Measurements from ENCODE around the gene SKAP1. TPM values are rescaled to one million over a fixed set of nuclear protein-coding genes. Genes with fewer than 3 reads are reported as not detected.
"Not testable (repeated sequence)": the region's sequence is repeated elsewhere in the genome, so short reads cannot be mapped to it uniquely, and the experiment has no call there.

The SKAP1 gene
- total RNA-seq, 6 experiments from 2014 or later, result 4.5 to 51.0 (median 17.5) TPM

DNA sequence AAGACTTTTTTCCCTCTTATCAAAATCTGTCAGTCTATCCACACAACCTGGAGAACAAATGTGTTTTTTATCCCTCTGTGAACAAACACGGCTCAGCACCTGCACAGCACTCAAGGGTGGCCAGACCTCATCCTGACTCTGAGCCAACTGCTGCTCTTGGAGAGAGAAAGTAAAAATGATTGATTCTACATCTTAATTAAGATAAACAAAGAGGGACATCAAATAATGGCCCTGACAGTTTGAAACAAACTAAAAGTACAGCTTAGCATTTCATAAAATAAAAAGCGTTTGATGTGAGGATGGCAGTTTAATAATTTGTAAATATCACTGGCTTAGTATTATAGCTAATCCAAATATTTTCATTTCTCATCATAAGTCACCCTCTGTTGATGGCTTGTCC, 216.2 kb downstream of the SKAP1 start:
- TF ChIP-seq, protein P1, sequence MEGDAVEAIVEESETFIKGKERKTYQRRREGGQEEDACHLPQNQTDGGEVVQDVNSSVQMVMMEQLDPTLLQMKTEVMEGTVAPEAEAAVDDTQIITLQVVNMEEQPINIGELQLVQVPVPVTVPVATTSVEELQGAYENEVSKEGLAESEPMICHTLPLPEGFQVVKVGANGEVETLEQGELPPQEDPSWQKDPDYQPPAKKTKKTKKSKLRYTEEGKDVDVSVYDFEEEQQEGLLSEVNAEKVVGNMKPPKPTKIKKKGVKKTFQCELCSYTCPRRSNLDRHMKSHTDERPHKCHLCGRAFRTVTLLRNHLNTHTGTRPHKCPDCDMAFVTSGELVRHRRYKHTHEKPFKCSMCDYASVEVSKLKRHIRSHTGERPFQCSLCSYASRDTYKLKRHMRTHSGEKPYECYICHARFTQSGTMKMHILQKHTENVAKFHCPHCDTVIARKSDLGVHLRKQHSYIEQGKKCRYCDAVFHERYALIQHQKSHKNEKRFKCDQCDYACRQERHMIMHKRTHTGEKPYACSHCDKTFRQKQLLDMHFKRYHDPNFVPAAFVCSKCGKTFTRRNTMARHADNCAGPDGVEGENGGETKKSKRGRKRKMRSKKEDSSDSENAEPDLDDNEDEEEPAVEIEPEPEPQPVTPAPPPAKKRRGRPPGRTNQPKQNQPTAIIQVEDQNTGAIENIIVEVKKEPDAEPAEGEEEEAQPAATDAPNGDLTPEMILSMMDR (IDR thresholded peaks at IDR 0.05), result no peak
- TF ChIP-seq POLR2A (IDR thresholded peaks at IDR 0.05), result no peak
- Histone ChIP-seq H3K9me3 (no peaks in the 10 kb centered on the region), H3K27ac (no peak overlapping the region), H3K36me3 (no peaks in the 10 kb centered on the region), H3K27me3 (no peaks in the 10 kb centered on the region), H3K4me1 (no peaks in the 10 kb centered on the region), H3K4me3 (no peak overlapping the region)
- intact Hi-C loops (cut with DNase I), result no loop called here
- ATAC-seq, result no peak
- WGBS (ENCODE audit: insufficient coverage, low coverage, low lambda C conversion rate, missing lambda C conversion rate), result 63% methylated on average over 1 of the region's 2 CpGs
- no peak for DNase-seq

DNA sequence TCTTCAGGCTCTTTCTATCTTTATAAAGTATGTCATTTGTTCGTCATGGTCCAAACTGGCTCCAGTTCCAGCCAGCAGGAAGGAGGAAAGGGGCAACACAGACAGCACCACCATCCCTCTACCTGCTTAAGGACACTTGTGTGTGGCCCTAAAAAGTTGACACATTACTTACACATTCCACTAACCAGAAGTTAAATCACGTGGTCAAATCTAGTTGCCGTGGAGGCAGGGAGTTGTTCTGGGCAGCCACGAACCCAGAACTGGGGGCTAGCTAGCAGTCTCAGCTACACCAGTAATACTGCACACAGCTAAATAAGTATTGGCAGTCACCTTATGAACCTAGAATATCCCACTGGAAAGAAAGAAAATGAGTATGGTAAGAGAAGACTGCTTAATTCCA, 218.2 kb downstream of the SKAP1 start:
- no peak overlapping the region for H3K27ac ChIP-seq
- H3K4me3 ChIP-seq, result no peak overlapping the region
- no peaks in the 10 kb centered on the region for H3K36me3 ChIP-seq
- no peaks in the 10 kb centered on the region for H3K4me1 ChIP-seq
- H3K9me3 ChIP-seq, result no peaks in the 10 kb centered on the region
- no peak for TF ChIP-seq POLR2A (IDR thresholded peaks at IDR 0.05)
- ATAC-seq (no peak), DNase-seq (no peak)
- intact Hi-C loops (cut with DNase I), result no loop called here
- H3K27me3 ChIP-seq, result no peaks in the 10 kb centered on the region
- WGBS (ENCODE audit: insufficient coverage, low coverage, low lambda C conversion rate, missing lambda C conversion rate), result 80% methylated on average over 4 of the region's 4 CpGs

DNA sequence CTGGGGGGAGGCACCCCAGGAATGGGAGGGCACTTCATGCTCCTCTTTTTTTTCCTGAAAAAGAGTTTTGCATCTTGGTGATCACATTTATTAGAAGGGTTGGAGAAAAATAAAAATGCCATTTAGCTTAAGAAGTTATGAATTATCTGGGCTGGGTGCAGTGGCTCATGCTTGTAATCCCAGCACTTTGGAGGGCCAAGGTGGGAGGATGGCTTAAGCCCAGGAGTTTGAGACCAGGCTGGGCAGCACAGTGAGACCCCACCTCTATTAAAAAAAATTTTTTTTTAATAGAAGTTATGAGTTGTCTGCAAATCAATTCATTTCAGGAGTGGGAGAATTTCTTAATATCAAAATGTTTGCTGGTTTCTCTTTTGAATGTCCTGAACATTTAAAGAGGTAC, 219.0 kb downstream of the SKAP1 start:
- DNase-seq, result no peak
- intact Hi-C loops (cut with DNase I), result no loop called here

DNA sequence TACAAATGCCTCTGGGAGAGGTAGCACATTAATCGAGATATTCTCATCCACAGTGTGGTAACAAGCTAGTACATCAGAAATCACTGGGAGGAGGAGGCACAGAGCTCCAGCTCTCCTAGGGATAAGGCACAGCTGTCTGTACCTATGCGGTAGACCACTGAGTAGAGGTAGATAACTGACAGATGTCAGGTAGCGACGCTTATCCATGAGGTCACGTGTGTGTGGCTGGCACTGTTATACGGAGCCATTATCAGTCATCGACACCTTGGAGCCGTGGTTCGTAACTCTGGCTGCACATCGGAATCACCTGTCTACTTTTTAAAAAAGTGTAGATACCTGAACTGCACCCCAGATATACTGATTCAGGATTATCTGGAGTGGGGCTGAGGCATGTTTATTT, 220.0 kb downstream of the SKAP1 start:
- H3K9me3 ChIP-seq, result no peaks in the 10 kb centered on the region
- H3K27me3 ChIP-seq, result no peaks in the 10 kb centered on the region
- no peak overlapping the region for H3K27ac ChIP-seq
- 88% methylated on average over 8 of the region's 10 CpGs for WGBS (ENCODE audit: insufficient coverage, low coverage, low lambda C conversion rate, missing lambda C conversion rate)
- no peaks in the 10 kb centered on the region for H3K36me3 ChIP-seq
- DNase-seq (no peak), ATAC-seq (no peak)
- TF ChIP-seq, protein P1 (IDR thresholded peaks at IDR 0.05), result no peak
- no peak for TF ChIP-seq POLR2A (IDR thresholded peaks at IDR 0.05)
- H3K4me1 ChIP-seq, result no peaks in the 10 kb centered on the region
- no peak overlapping the region for H3K4me3 ChIP-seq
- intact Hi-C loops (cut with DNase I), result no loop called here

More for the DNA sequence above, 219.0 kb downstream of the SKAP1 start:
- Histone ChIP-seq H3K27ac (no peak overlapping the region), H3K36me3 (no peaks in the 10 kb centered on the region), H3K9me3 (no peaks in the 10 kb centered on the region), H3K4me1 (no peaks in the 10 kb centered on the region), H3K27me3 (no peaks in the 10 kb centered on the region), H3K4me3 (no peak overlapping the region)
- TF ChIP-seq, protein P1 (IDR thresholded peaks at IDR 0.05), result no peak
- no peak for TF ChIP-seq POLR2A (IDR thresholded peaks at IDR 0.05)
- ATAC-seq, result no peak

DNA sequence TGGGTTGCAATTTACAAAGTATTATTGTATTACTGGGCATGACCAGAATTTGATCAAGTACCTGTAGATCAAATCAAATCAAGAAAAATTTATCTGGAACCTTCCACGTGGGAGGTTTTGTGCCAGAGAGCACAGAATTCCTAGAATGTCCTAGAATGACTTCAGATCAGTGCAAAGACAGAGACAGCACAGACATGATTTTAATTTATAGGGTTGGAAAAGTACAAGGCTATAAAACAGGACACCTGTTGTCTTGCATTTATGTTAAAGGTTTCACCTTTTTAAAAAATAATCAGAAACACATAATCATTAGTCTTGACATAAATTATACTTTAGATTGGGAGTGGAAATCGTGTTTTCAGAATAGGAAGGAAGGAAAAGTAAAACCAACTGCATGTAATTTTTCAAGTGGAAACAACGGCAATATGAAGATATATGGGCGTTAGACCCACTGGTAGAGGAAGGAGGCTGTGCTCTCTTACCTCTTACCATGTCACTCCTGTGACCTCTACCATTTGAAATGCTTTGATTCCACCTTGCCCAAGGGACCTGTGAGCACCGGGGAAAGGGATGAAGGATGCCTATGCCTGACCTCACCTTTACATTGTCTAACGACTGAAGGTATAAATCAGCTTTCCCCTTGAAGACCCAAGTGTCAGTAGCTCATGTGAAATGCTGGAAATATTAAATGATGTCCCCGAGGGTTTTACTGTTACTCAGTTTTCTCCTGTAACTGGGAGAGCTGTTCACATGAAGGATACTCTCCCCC, 222.1 kb downstream of the SKAP1 start:
- Histone ChIP-seq H3K27me3 (no peaks in the 10 kb centered on the region), H3K36me3 (no peaks in the 10 kb centered on the region), H3K27ac (no peak overlapping the region), H3K9me3 (no peaks in the 10 kb centered on the region), H3K4me1 (no peaks in the 10 kb centered on the region), H3K4me3 (no peak overlapping the region)
- DNase-seq, result no peak
- no peak for TF ChIP-seq POLR2A (IDR thresholded peaks at IDR 0.05)
- TF ChIP-seq, protein P1 (IDR thresholded peaks at IDR 0.05), result no peak
- intact Hi-C loops (cut with DNase I), result no loop called here
- WGBS (ENCODE audit: insufficient coverage, low coverage, low lambda C conversion rate, missing lambda C conversion rate), result 58% methylated on average over 7 of the region's 7 CpGs
- ATAC-seq, result no peak

DNA sequence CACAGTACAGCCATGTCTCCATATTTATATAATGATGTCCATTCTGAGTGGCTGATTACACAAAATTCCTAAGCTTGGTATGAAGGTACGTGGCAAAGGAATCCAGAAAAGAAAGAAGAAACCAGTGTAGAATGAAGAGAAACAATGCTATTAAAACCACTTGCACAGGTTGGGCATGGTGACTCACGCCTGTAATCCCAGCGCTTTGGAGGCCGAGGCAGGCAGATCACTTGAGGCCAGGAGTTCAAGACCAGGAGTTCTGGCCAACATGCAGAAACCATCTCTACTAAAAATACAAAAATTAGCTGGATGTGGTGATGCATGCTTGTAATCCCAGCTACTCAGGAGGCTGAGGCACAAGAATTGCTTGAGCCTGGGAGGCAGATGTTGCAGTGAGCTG, 223.0 kb downstream of the SKAP1 start:
- H3K27ac ChIP-seq; H3K4me3 ChIP-seq; DNase-seq; H3K4me1 ChIP-seq; H3K36me3 ChIP-seq; H3K9me3 ChIP-seq; intact Hi-C loops (cut with DNase I); H3K27me3 ChIP-seq; ATAC-seq: not testable (repeated sequence)
- WGBS (ENCODE audit: insufficient coverage, low coverage, low lambda C conversion rate, missing lambda C conversion rate), result 92% methylated on average over 4 of the region's 4 CpGs
